Endodermal cell (in vitro differentiated cells): ENCODE results near the gene GRIN2D. TPM values are rescaled to one million over a fixed set of nuclear protein-coding genes. Genes with fewer than 3 reads are reported as not detected.

Source experiments
- DNase-seq: peaks from one replicate; pipeline ENCODE4 v3.0.0-alpha.2; 2017
- H3K27ac ChIP-seq: 2 replicates; pipeline ENCODE4 v1.5.1; 2013; ENCODE audit warnings: mild to moderate bottlenecking, low read depth, low read length, moderate library complexity
- H3K27me3 ChIP-seq: 2 replicates; pipeline ENCODE4 v1.6.1; 2013; ENCODE audit warnings: mild to moderate bottlenecking, low read length, moderate library complexity; ENCODE audit not compliant: insufficient read depth, control insufficient read depth, poor library complexity, severe bottlenecking
- H3K36me3 ChIP-seq: 2 replicates; pipeline ENCODE4 v1.7.0; 2013; ENCODE audit warnings: mild to moderate bottlenecking, low read length, moderate library complexity; ENCODE audit not compliant: control insufficient read depth, insufficient read depth
- H3K4me1 ChIP-seq: one replicate; pipeline ENCODE4 v1.7.0; 2013; ENCODE audit warnings: low read length; ENCODE audit not compliant: control insufficient read depth, insufficient read depth
- H3K4me3 ChIP-seq: 2 replicates; pipeline ENCODE4 v1.5.1; 2013; ENCODE audit warnings: mild to moderate bottlenecking, low read length, moderate library complexity
- H3K9ac ChIP-seq: 2 replicates; pipeline ENCODE4 v1.6.1; 2013; ENCODE audit warnings: mild to moderate bottlenecking, low read length, moderate library complexity; ENCODE audit not compliant: poor library complexity, severe bottlenecking; ENCODE audit errors: extremely low read depth
- H3K9me3 ChIP-seq: 2 replicates; pipeline ENCODE4 v1.6.1; 2013; ENCODE audit warnings: mild to moderate bottlenecking, low read length, moderate library complexity; ENCODE audit not compliant: control insufficient read depth
- H3K27ac Mint-ChIP-seq: 2 replicates; pipeline ENCODE4 v1.8.0; 2020; ENCODE audit warnings: mixed read lengths
- H3K27me3 Mint-ChIP-seq: 2 replicates; pipeline ENCODE4 v1.8.0; 2021; ENCODE audit warnings: mild to moderate bottlenecking, mixed read lengths; ENCODE audit not compliant: insufficient read depth
- H3K36me3 Mint-ChIP-seq: 2 replicates; pipeline ENCODE4 v1.8.0; 2020; ENCODE audit warnings: low read depth, mixed read lengths
- H3K4me1 Mint-ChIP-seq: 2 replicates; pipeline ENCODE4 v1.8.0; 2020; ENCODE audit warnings: mixed read lengths
- H3K4me3 Mint-ChIP-seq: 2 replicates; pipeline ENCODE4 v1.8.0; 2020; ENCODE audit warnings: mild to moderate bottlenecking, moderate library complexity, mixed read lengths
- H3K9me3 Mint-ChIP-seq: 2 replicates; pipeline ENCODE4 v1.8.0; 2020; ENCODE audit warnings: mild to moderate bottlenecking, mixed read lengths
- WGBS, 2 experiments: methylation state at CpG; one replicate each; pipeline versions ENCODE4 v1.1.5 to v1.1.7; 2013; ENCODE audit warnings: missing lambda C conversion rate in 2 of 2, mixed read lengths in 1 of 2; ENCODE audit not compliant: insufficient coverage in 1 of 2, insufficient read length in 1 of 2; 5-methylcytosine and 5-hydroxymethylcytosine counted together
- total RNA-seq, 2 donors: library from RNA; stranded (reverse); fragmentation: NEBNext Ultra II Directional in 1 of 2; extraction: Animal tissue kit (Norgen Biotek cat#: 25700) in 1 of 2; gene quantifications; 2 replicates in 1 of 2; 3 replicates in 1 of 2; pipeline ENCODE4 v1.2.1, GENCODE V29; 2021
- TF ChIP-seq, protein P1 (sequence below): fragments of 200-600 bp; sonication (generic); conservative IDR thresholded peaks from 2 replicates; pipeline ENCODE4 v1.5.0; 2021; ENCODE audit warnings: antibody characterized with exemption, mild to moderate bottlenecking

The GRIN2D gene
- total RNA-seq, 2 donors from 2014 or later: 0.77 to 1.2 TPM

DNA sequence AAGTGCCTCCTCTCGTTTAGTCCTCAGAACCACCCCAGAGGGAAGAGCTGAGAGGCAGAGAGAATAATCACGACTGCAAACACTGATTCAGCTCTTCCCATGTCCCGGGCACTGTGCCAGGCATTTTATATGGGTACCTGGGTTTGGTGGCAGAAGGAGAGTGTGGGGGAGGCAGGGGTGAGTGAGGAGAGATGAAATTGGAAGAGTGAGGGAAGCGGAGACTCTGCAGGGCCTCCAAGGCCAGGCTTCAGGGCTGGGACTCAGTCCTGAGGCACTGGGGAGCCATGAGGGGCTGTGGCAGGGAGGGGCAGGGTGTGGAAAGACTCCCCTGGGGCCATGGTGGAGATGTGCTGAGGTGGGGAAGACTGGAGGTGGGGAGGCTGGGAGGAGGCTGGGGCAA, 20.6 kb upstream of the GRIN2D start:
- no peaks in the 10 kb centered on the region for H3K36me3 Mint-ChIP-seq
- no peaks in the 10 kb centered on the region for H3K9me3 ChIP-seq
- H3K27me3 ChIP-seq: no peaks in the 10 kb centered on the region
- WGBS, 2 experiments: 88 to 100% methylated on average over 2 to 4 of the region's 4 CpGs
- H3K4me1 ChIP-seq: no peaks in the 10 kb centered on the region
- no peak overlapping the region for H3K9ac ChIP-seq
- no peaks in the 10 kb centered on the region for H3K4me1 Mint-ChIP-seq
- H3K4me3 ChIP-seq: no peak overlapping the region
- no peak overlapping the region for H3K4me3 Mint-ChIP-seq
- no peaks in the 10 kb centered on the region for H3K9me3 Mint-ChIP-seq
- TF ChIP-seq, protein P1, sequence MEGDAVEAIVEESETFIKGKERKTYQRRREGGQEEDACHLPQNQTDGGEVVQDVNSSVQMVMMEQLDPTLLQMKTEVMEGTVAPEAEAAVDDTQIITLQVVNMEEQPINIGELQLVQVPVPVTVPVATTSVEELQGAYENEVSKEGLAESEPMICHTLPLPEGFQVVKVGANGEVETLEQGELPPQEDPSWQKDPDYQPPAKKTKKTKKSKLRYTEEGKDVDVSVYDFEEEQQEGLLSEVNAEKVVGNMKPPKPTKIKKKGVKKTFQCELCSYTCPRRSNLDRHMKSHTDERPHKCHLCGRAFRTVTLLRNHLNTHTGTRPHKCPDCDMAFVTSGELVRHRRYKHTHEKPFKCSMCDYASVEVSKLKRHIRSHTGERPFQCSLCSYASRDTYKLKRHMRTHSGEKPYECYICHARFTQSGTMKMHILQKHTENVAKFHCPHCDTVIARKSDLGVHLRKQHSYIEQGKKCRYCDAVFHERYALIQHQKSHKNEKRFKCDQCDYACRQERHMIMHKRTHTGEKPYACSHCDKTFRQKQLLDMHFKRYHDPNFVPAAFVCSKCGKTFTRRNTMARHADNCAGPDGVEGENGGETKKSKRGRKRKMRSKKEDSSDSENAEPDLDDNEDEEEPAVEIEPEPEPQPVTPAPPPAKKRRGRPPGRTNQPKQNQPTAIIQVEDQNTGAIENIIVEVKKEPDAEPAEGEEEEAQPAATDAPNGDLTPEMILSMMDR: no peak
- no peak for DNase-seq
- no peaks in the 10 kb centered on the region for H3K36me3 ChIP-seq
- no peak overlapping the region for H3K27ac Mint-ChIP-seq
- H3K27ac ChIP-seq: no peak overlapping the region
- peaks cover 31% of the 10 kb centered on the region for H3K27me3 Mint-ChIP-seq

DNA sequence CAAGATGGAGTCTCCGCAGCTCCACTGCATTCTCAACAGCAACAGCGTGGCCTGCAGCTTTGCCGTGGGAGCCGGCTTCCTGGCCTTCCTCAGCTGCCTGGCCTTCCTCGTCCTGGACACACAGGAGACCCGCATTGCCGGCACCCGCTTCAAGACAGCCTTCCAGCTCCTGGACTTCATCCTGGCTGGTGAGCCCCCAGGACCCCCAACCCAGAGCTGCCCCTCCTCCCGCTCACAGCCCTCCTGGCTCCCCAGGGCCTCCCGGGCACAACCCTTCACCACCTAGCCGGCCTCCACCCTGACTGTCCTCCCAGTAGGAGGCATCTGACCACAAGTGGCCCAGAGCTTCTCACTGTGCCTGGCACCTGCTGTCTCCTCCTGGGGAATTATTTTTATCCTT, 19.9 kb upstream of the GRIN2D start:
- peaks cover 29% of the 10 kb centered on the region for H3K27me3 Mint-ChIP-seq

DNA sequence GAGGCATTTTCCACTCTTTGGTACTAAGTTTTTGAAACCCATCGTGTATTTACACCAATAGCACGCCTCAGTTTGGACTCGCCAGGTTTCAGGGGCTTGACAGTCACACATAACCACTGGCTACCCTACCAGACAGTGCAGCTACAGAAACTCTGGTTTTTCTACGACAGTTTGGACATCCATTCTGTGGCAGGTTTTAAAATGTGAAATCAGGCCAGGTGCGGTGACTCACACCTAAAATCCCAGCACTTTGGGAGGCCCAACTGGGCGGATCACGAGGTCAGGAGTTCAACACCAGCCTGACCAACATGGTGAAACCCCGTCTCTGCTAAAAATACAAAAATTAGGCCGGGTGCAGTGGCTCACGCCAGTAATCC, 15.3 kb upstream of the GRIN2D start:
- H3K27me3 ChIP-seq: no peaks in the 10 kb centered on the region
- no peak overlapping the region for H3K9ac ChIP-seq
- 93 to 96% methylated on average over 10 of the region's 10 CpGs for WGBS, 2 experiments
- no peaks in the 10 kb centered on the region for H3K9me3 ChIP-seq
- peaks cover 19% of the 10 kb centered on the region for H3K36me3 Mint-ChIP-seq
- peaks cover 18% of the 10 kb centered on the region for H3K36me3 ChIP-seq
- H3K4me3 Mint-ChIP-seq: no peak overlapping the region
- H3K27me3 Mint-ChIP-seq: peaks cover 10% of the 10 kb centered on the region
- H3K27ac Mint-ChIP-seq: no peak overlapping the region
- no peaks in the 10 kb centered on the region for H3K4me1 Mint-ChIP-seq
- no peak for DNase-seq
- TF ChIP-seq, protein P1: no peak
- H3K27ac ChIP-seq: no peak overlapping the region
- no peak overlapping the region for H3K4me3 ChIP-seq
- H3K4me1 ChIP-seq: no peaks in the 10 kb centered on the region
- H3K9me3 Mint-ChIP-seq: no peaks in the 10 kb centered on the region

More for the DNA sequence above, 19.9 kb upstream of the GRIN2D start:
- no peak overlapping the region for H3K4me3 Mint-ChIP-seq
- H3K9me3 ChIP-seq: no peaks in the 10 kb centered on the region
- DNase-seq: no peak
- no peaks in the 10 kb centered on the region for H3K9me3 Mint-ChIP-seq
- H3K36me3 ChIP-seq: no peaks in the 10 kb centered on the region
- no peaks in the 10 kb centered on the region for H3K4me1 Mint-ChIP-seq
- no peak overlapping the region for H3K27ac Mint-ChIP-seq
- H3K27ac ChIP-seq: no peak overlapping the region
- H3K36me3 Mint-ChIP-seq: no peaks in the 10 kb centered on the region
- WGBS, 2 experiments: 88 to 100% methylated on average over 7 to 11 of the region's 11 CpGs
- H3K27me3 ChIP-seq: no peaks in the 10 kb centered on the region
- no peak overlapping the region for H3K4me3 ChIP-seq
- H3K9ac ChIP-seq: no peak overlapping the region
- no peaks in the 10 kb centered on the region for H3K4me1 ChIP-seq
- TF ChIP-seq, protein P1: no peak
